Right forelimb (tissue), 1 donor: ENCODE data around the gene OR6K3.
"Not testable (repeated sequence)": the region's sequence is repeated elsewhere in the genome, so short reads cannot be mapped to it uniquely, and the experiment has no call there.

Source experiments
- DNase-seq: peaks from one replicate; pipeline ENCODE4 v3.0.0-alpha.2; 2018

The OR6K3 gene

GRCh38 chr1:158720620-158721019, at the start of gene OR6K3:
OR6K3 (minus strand) TSS chr1:158720720; CDS start chr1:158718115, 2,605 bp downstream.
- no peak for DNase-seq

- DNase-seq, result no peak
These were observed 33.9 kb upstream of the OR6K3 start, which contains the start of gene OR6K6 for GRCh38 chr1:158754420-158754819. OR6K6 (plus strand) TSS chr1:158754720; CDS start chr1:158754888, 168 bp downstream.

GRCh38 chr1:158752155-158752712, 31.7 kb upstream of the OR6K3 start:
- DNase-seq, result no peak

GRCh38 chr1:158735848-158736247, 15.3 kb upstream of the OR6K3 start:
- DNase-seq, result no peak

- no peak for DNase-seq
These were observed 12.0 kb upstream of the OR6K3 start for GRCh38 chr1:158732524-158732923.

GRCh38 chr1:158731707-158732106, 11.2 kb upstream of the OR6K3 start:
- no peak for DNase-seq

- no peak for DNase-seq
These were observed 9.9 kb upstream of the OR6K3 start for GRCh38 chr1:158730453-158730852.

- no peak for DNase-seq
These were observed 8.1 kb upstream of the OR6K3 start for GRCh38 chr1:158728510-158729225.

- DNase-seq, result no peak
These were observed 3.9 kb upstream of the OR6K3 start for GRCh38 chr1:158724442-158724841.

- DNase-seq, result no peak
These were observed 856 bp downstream of the OR6K3 start for GRCh38 chr1:158719664-158720063.

- no peak for DNase-seq
These were observed 3.2 kb downstream of the OR6K3 start for GRCh38 chr1:158717344-158717743.

- DNase-seq, result no peak
These were observed 4.2 kb downstream of the OR6K3 start for GRCh38 chr1:158716335-158716734.

- no peak for DNase-seq
These were observed 5.8 kb downstream of the OR6K3 start for GRCh38 chr1:158714754-158715153.

- no peak for DNase-seq
These were observed 9.4 kb downstream of the OR6K3 start for GRCh38 chr1:158711098-158711497.

- DNase-seq, result no peak
These were observed 14.4 kb downstream of the OR6K3 start for GRCh38 chr1:158706096-158706495.

GRCh38 chr1:158700552-158700951, 20.0 kb downstream of the OR6K3 start, which contains the start of gene OR6K2:
OR6K2 (minus strand) TSS chr1:158700652; CDS start chr1:158700652, 0 bp downstream.
- DNase-seq, result no peak

GRCh38 chr1:158694596-158694995, 25.9 kb downstream of the OR6K3 start:
- no peak for DNase-seq

- no peak for DNase-seq
These were observed 28.2 kb downstream of the OR6K3 start for GRCh38 chr1:158692356-158692755.

GRCh38 chr1:158691907-158692306, 28.6 kb downstream of the OR6K3 start:
- no peak for DNase-seq

GRCh38 chr1:158691149-158691548, 29.4 kb downstream of the OR6K3 start:
- DNase-seq, result not testable (repeated sequence)

GRCh38 chr1:158689875-158690274, 30.6 kb downstream of the OR6K3 start:
- DNase-seq, result no peak

- no peak for DNase-seq
These were observed 31.4 kb downstream of the OR6K3 start for GRCh38 chr1:158689110-158689509.

- DNase-seq, result not testable (repeated sequence)
These were observed 32.2 kb downstream of the OR6K3 start for GRCh38 chr1:158688343-158688742.

- no peak for DNase-seq
These were observed 33.5 kb downstream of the OR6K3 start for GRCh38 chr1:158687037-158687436.
